ENCODE results near the gene CD300E. TPM values are rescaled to one million over a fixed set of nuclear protein-coding genes. Genes with fewer than 3 reads are reported as not detected.

CD300E gene
- total RNA-seq, 1 experiment from 2014 or later, result not detected

DNA sequence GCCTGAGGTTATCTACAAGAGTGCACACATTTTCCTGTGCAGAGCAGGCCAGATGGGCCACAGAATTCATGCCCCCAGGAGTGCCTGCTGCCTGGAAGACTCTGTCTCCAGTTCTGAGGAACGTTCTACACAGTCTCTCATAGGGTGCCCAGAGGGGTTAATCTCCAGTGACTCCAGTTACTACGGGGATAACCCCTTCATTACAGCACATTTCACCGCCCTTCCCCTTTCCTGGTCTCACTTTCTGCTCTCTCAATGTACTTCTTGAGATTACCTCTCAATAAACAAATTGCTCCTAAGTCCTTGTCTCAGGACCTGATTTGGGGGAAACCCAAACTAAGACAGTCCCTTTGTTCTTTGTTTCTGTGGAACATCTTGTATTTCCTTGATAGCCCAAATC lies 62.0 kb downstream of the CD300E start:
- H3K27ac Mint-ChIP-seq (ENCODE audit: unreplicated experiment), result no peak overlapping the region
- H3K4me3 Mint-ChIP-seq (ENCODE audit: low read depth, unreplicated experiment), result no peak overlapping the region
- H3K27me3 Mint-ChIP-seq (ENCODE audit: unreplicated experiment), result peaks cover 87% of the 10 kb centered on the region
- no TSS peak for BruUV-seq (replicated peaks)
- H3K36me3 Mint-ChIP-seq (ENCODE audit: insufficient read depth, unreplicated experiment), result no peaks in the 10 kb centered on the region
- H3K9me3 Mint-ChIP-seq (ENCODE audit: low read depth, unreplicated experiment), result peaks cover 5% of the 10 kb centered on the region
- DNase-seq, result no peak
- intact Hi-C loops (cut with micrococcal nuclease; ENCODE audit: unreplicated experiment), result no loop called here
- CTCF ChIA-PET, result no interaction called here
- no peaks in the 10 kb centered on the region for H3K4me1 Mint-ChIP-seq (ENCODE audit: low read depth, unreplicated experiment)
- TF ChIP-seq CTCF (IDR thresholded peaks at IDR 0.05; ENCODE audit: unreplicated experiment), result no peak

Other genes starting within 250 kb of the CD300E start
- 37.3 and 48.7 TPM in 2 replicates for gene GPRC5C, start 191.7 kb downstream of the CD300E start, total RNA-seq (2022)
- 0.45 TPM in 1 of 2 replicates, not detected in the other for gene CD300A, start 157.1 kb downstream of the CD300E start, total RNA-seq (2022)
- not detected in 2 replicates for gene CD300LB, start 92.3 kb downstream of the CD300E start, total RNA-seq (2022)
- not detected in 2 replicates for gene CD300C, start 77.6 kb downstream of the CD300E start, total RNA-seq (2022)
- not detected in 2 replicates for gene CD300H, start 56.2 kb downstream of the CD300E start, total RNA-seq (2022)
- not detected in 2 replicates for gene CD300LD, start 31.5 kb downstream of the CD300E start, total RNA-seq (2022)
- not detected in 2 replicates for gene CD300LF, start 89.2 kb upstream of the CD300E start, total RNA-seq (2022)
- gene RAB37, start 113.5 kb upstream of the CD300E start, total RNA-seq (2022), result 0.21 TPM in 1 of 2 replicates, not detected in the other
- 114 and 143 TPM in 2 replicates for gene NHERF1, start 124.9 kb upstream of the CD300E start, total RNA-seq (2022)
- 66.5 and 74.7 TPM in 2 replicates for gene NAT9, start 152.6 kb upstream of the CD300E start, total RNA-seq (2022)
- gene GRIN2C, start 236.1 kb upstream of the CD300E start, total RNA-seq (2022), result not detected in 2 replicates
- 8.4 and 13.5 TPM in 2 replicates for gene FDXR, start 249.3 kb upstream of the CD300E start, total RNA-seq (2022)